Neural progenitor cell (in vitro differentiated cells): ENCODE measurements around the gene RNF213.
"Not testable (repeated sequence)": the region's sequence is repeated elsewhere in the genome, so short reads cannot be mapped to it uniquely, and the experiment has no call there.

ENCODE experiments used
- EZH2phosphoT487 ChIP-seq: fragments of 200-600 bp; sonication (generic); IDR thresholded peaks from 2 replicates; pipeline ENCODE4 v1.6.1; 2017; ENCODE audit warnings: antibody characterized with exemption
- TF ChIP-seq, protein P1 (sequence below): fragments of 200-600 bp; sonication (generic); IDR thresholded peaks from 2 replicates; pipeline ENCODE4 v1.5.1; 2017; ENCODE audit warnings: antibody characterized with exemption, mild to moderate bottlenecking

DNA sequence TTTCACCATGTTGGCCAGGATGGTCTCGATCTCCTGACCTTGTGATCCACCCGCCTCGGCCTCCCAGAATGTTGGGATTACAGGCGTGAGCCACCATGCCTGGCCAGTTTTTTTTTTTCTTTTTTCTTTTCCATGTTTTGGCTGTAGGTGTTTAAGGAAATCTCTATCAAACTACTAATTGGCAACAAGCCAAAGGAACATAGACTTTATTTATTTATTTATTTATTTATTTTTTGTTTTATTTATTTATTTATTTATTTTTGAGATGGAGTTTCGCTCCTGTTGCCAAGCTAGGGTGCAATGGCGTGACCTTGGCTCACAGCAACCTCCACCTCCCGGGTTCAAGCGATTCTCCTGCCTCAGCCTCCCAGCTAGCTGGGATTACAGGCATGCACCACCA is 15.2 kb downstream of the RNF213 start:
- TF ChIP-seq, protein P1, sequence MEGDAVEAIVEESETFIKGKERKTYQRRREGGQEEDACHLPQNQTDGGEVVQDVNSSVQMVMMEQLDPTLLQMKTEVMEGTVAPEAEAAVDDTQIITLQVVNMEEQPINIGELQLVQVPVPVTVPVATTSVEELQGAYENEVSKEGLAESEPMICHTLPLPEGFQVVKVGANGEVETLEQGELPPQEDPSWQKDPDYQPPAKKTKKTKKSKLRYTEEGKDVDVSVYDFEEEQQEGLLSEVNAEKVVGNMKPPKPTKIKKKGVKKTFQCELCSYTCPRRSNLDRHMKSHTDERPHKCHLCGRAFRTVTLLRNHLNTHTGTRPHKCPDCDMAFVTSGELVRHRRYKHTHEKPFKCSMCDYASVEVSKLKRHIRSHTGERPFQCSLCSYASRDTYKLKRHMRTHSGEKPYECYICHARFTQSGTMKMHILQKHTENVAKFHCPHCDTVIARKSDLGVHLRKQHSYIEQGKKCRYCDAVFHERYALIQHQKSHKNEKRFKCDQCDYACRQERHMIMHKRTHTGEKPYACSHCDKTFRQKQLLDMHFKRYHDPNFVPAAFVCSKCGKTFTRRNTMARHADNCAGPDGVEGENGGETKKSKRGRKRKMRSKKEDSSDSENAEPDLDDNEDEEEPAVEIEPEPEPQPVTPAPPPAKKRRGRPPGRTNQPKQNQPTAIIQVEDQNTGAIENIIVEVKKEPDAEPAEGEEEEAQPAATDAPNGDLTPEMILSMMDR = not testable (repeated sequence)
- not testable (repeated sequence) for TF ChIP-seq EZH2phosphoT487
